Stimulated activated CD8-positive, alpha-beta memory T cell treated with anti-CD3 and anti-CD28 coated beads, Interleukin-15, amount 100 ng/mL, for 1 hour (primary cell): ENCODE results near the gene RAB3IL1.
A peak's percentile ranks its signal among the peaks of the same experiment; 100 is the strongest.
"Not testable (repeated sequence)": the region's sequence is repeated elsewhere in the genome, so short reads cannot be mapped to it uniquely, and the experiment has no call there.

Experiments
- DNase-seq: peaks from one replicate; pipeline ENCODE4 v3.0.0-alpha.2; 2020; ENCODE audit warnings: low read depth

The RAB3IL1 gene

DNA sequence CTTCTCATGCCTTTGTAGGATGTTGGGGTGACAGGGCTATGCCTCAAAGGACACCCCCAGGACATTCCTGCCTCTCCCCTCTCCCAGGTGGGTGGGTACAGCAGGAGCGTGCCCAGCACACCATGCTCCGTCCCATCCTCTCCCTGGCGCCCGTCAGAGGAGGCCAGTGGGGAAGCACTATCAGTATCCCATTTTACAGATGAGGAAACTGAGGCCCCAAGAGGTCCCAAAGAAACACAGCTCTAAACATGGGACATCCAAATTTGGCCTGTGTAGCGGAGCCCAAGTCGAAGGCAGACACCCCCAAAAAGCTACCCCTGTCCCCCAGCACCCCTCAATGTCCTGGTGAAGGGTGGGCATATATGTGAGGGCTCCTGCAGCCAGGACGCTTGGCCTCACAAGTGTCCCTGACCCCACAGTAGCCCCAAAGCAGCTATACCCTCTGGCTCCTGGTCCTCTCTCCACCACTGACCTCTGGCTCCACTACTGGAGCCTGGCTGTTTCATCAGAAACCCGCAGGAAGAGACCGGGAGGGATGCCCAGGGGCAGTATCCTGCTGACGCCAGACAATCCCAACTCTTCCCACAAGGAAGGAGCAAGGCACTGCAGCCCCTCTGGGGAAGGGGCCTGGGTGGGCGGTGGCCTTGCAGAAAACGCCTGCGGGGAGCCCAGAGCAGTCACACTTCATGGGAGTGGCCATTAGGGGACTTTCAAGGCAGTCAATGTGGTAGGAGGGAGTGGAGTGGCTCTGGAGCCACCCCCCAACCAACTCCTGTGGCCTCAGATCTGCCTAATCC is 31.4 kb downstream of the RAB3IL1 start:
- no peak for DNase-seq

GRCh38 chr11:61885166-61885778 is 32.1 kb downstream of the RAB3IL1 start:
- no peak for DNase-seq

DNA sequence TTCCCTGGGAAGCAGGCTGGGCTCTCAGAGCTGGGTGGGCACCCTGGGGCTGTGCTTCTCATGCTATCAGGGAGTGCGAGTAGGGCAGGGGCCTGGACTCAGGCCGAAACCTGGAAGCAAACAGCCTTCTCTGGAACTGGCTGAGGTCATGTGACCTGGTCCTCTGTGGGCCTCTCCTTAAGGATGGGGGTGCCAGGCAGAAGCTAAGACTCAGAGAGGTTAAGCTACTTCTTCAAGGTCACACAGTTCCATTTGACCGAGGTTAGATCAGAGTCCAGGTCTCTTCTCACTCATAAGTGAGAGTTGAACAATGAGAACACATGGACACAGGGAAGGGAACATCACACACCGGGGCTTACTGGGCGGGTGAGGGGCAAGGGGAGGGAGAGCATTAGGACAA is 33.4 kb downstream of the RAB3IL1 start:
- DNase-seq, result no peak

DNA sequence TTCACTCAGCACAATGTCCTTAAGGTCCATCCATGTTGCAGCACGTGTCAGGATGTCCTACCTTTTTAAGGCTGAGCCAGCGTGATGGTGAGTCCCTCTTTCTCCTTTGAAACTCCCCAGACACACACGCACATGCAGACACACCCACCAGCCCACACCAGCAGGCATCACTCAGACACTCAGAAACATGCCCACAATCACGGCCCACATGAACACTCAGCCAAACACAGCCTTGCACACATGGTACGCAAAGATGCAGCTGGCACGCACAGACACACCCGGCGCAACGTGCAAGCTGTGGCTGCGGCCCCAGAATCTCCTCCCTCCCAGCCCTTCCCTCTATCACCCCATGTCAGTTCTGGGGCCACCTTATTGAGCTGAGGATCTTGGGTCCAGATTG is 34.0 kb downstream of the RAB3IL1 start:
- DNase-seq, result no peak

DNA sequence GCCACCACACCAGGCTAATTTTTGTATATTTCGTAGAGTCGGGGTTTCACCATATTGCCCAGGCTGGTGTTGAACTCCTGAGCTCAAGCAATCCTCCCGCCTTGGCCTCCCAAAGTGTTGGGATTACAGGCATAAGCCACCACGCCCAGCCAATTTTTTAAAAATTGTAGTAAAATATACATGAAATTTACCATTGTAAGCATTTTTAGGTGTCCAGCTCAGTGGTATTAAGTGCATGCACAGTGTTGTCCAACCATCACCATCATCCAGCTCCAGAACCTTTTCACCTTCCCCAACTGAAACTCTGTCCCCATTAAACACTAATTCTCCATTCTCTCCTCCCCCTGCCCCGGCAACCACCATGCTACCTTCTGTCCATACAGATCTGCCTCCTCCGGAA is 34.5 kb downstream of the RAB3IL1 start:
- DNase-seq, result no peak

GRCh38 chr11:61882267-61882666 is 35.1 kb downstream of the RAB3IL1 start:
- not testable (repeated sequence) for DNase-seq

DNA sequence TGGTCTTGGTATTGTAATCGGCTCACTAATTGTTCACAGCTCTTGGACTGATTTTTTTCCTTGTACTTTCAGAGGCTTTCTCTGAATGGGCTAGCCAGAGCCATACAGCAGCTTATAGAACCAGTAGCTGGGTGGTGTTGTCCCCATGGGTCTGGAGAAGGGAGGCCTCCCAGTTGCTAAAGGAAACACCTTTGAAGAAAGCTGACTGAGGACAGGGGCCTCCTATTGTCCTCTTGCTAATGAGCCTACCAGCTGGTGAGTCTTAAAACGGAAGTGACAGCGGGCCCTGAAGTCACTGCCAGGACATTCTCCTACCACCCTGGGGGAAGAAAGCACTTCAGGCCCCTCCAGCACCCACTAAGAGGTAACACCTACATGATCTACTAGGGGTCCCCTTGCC is 36.0 kb downstream of the RAB3IL1 start:
- DNase-seq, result no peak

DNA sequence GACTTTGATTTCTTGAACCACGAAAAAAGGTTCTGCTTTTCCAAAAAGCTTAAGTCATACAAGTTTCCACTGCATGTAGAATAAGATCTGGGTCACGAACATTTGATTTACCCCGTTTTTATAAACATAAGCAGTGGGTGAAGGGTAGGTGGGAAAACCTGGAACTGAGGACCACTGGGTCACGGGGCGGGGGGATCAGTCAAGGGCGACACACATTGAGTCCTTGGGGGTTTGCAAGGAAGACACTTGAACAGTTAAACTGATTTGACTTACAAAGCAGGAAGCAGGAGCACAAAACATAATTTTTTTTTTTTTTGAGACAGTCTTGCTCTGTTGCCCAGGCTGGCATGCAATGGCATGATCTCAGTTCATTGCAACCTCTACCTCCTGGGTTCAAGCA is 36.9 kb downstream of the RAB3IL1 start:
- DNase-seq, result no peak

DNA sequence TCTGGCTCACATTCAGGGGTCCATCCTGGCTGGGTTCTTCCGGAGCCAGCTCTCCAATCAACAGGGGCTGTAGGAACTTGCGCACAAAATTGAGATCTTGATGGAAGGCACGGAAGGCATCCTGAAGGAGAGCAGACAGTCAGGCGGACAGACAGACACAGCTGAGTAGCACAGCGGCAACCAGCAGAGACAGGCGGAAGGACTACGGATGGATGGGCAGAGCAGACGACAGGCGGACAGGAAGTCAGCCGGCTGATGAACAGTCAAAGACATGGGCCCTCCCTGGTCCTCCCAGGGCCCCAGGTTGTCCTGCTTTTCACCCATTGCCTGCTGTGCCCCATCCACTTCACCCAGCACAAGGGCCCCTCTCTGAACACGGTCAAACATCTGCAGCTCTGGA is 37.3 kb downstream of the RAB3IL1 start:
- no peak for DNase-seq

- no peak for DNase-seq
Measured at GRCh38 chr11:61879152-61879551, 38.2 kb downstream of the RAB3IL1 start.

GRCh38 chr11:61875698-61876097 is 41.7 kb downstream of the RAB3IL1 start:
- no peak for DNase-seq

- no peak for DNase-seq
Measured at GRCh38 chr11:61874853-61875252, 42.5 kb downstream of the RAB3IL1 start.

DNA sequence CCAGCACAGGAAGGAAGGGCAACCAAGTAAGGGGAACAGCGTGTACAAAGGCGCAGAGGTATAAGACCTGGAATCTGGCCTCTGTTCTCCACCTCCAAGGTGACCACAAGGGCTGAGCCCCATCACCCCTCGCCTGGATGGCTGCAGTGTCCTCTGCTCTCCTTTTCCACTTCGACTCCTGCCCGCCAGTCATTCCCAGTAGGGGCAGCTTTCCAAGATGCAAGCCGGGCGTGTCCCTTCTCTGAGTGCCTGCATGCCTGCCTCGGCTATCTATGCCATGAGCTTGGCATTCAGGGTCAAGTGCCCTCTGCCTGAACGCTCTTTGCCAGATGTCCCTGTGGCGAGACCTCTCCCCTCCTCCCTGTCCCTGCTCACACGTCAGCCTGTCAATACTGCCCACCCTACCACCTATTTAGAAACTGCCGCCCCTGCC is 43.0 kb downstream of the RAB3IL1 start:
- DNase-seq, result no peak

GRCh38 chr11:61873588-61874376 is 43.6 kb downstream of the RAB3IL1 start:
- no peak for DNase-seq

GRCh38 chr11:61872935-61873565 is 44.3 kb downstream of the RAB3IL1 start:
- no peak for DNase-seq

DNA sequence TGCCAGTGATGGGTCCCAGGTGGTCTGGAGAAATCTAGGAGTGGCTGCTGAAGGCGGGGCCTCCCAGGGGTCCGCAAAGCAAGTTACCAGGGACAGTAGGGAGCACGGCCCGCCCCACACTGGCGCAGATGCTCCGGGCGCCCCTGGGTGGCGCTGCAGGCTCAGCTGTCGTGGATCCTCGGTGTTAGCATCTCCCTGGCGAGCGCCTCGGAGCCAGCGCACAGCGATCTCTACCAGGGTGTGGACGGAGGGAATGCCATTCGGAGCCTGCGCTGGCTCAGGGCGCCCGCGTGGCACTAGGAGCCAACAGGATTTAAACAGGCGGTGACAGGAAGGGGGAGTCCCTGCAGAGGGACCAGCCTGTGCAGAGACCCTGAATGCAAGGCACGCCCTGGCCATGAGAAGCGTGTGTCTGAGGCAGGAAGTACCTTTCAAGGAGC is 46.2 kb downstream of the RAB3IL1 start:
- peak; percentile 41 for DNase-seq

DNA sequence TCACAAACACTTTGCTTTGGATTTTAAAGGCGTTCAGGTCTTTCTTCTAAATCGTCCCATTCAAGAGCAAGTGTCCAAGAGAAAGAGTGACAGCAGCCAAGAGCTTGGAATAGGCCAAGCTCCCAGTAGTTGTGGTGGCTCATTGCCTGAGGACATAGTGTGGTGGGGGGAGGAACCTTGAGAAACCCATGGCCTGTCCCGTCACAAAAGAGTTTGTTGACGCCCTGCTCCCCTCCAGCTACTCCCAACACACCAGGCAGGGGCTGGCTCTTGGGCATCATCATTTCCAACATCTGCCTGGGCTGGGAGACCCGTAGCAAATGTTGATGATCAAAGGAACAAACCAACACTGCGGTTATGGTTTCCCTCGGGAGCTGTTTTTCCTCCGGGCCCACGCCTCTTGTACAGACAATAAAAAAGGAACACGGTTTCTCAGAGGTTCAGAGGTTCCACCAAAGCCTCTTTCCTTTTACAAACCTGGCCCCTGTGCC is 46.8 kb downstream of the RAB3IL1 start:
- DNase-seq, result no peak

- DNase-seq, result no peak
Measured at GRCh38 chr11:61869708-61870451, 47.5 kb downstream of the RAB3IL1 start.

- no peak for DNase-seq
Measured at GRCh38 chr11:61869429-61869707, 48.0 kb downstream of the RAB3IL1 start.

GRCh38 chr11:61868571-61869428 is 48.6 kb downstream of the RAB3IL1 start:
- DNase-seq, result no peak

GRCh38 chr11:61866958-61867343 is 50.4 kb downstream of the RAB3IL1 start:
- no peak for DNase-seq
